GM20431 (cell line): Measurements from ENCODE around the gene NR4A1.

ENCODE experiments used
- in situ Hi-C: fragments of 300-500 bp; cut with MseI, MboI; formaldehyde crosslinking; loops from one replicate; pipeline ENCODE4 v1.15.0; 2020; ENCODE audit warnings: low sequenced_read_pairs; ENCODE audit not compliant: unreplicated experiment

Gene NR4A1

DNA sequence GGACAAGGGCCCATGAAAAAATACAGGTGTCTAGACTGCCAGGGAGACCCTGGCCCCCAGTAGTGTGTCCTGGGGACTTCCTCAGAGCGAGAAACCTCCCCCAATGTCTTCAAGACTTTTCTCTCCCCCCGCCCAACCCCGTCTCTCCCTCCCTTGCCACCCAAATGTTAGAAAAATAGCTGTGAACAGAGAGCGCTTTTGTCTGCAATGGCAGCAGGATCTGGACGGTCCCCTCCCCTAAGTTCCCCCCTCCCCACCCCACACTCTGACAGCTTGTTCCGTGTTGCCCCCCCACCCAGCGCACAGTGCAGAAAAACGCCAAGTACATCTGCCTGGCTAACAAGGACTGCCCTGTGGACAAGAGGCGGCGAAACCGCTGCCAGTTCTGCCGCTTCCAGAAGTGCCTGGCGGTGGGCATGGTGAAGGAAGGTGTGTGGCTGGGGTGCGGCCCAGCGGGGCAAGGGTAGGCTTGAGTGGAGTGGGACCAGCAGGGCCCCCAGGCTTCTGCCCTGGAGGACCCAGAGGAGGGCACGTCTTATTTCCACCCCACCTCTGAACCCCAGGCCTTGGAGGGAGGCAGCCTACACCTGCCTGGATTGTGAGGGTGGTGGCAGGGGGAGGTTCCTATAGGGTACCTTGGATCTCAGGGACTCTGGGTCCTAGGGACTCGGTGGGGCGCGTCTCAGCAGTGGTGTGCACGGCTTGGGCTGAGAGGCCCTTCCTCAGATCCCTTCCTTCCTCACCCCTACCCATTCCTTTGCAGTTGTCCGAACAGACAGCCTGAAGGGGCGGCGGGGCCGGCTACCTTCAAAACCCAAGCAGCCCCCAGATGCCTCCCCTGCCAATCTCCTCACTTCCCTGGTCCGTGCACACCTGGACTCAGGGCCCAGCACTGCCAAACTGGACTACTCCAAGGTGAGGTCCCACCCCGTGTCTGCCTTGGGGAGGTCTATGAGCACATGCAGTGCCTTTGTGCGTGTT lies 4.8 kb downstream of the NR4A1 start:
- in situ Hi-C loops = no loop called here

GRCh38 chr12:52056801-52057637 lies 5.8 kb downstream of the NR4A1 start:
- in situ Hi-C loops = no loop called here

- in situ Hi-C loops = no loop called here
Measured at GRCh38 chr12:52057638-52058576, 6.7 kb downstream of the NR4A1 start.

- in situ Hi-C loops = no loop called here
Measured at GRCh38 chr12:52058631-52059361, 7.6 kb downstream of the NR4A1 start.

GRCh38 chr12:52059582-52060497 lies 8.6 kb downstream of the NR4A1 start:
- in situ Hi-C loops = no loop called here

- in situ Hi-C loops = no loop called here
Measured at GRCh38 chr12:52060498-52061177, 9.4 kb downstream of the NR4A1 start.

DNA sequence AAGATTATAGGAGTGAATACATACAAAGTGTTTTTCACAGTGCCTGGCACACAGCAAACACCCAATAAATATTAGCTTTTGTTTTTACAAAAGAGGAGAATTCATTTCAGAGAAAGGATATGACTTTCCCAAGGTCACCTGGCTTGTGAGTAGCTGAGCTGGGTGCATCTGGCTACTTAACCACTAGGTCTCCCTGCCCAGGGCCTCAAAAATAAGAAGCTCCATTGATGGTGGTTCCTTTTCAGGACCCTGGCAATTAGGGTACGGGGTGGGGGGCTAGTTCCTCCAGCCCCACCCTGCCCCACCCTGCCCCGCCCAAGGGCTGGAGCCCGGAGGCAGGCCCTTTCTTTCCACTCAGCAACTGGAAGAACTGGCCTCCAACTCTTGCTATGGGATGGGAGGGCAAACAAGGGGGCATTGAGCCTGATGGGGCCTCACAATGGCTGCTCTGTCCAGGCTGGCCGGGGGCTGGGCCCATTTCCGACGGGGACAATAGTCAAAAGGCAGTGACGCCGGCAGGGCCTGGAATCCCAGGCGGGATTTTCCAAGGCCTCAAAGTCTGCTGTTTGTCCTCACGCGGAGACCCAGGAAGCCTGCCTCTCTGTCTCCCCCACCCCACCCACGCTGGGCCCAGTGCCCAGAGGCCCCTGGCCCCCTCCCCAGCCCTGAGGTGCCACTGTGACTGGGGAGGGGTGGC lies 10.4 kb downstream of the NR4A1 start:
- in situ Hi-C loops = no loop called here

GRCh38 chr12:52062167-52063081 lies 11.2 kb downstream of the NR4A1 start:
- in situ Hi-C loops = no loop called here

DNA sequence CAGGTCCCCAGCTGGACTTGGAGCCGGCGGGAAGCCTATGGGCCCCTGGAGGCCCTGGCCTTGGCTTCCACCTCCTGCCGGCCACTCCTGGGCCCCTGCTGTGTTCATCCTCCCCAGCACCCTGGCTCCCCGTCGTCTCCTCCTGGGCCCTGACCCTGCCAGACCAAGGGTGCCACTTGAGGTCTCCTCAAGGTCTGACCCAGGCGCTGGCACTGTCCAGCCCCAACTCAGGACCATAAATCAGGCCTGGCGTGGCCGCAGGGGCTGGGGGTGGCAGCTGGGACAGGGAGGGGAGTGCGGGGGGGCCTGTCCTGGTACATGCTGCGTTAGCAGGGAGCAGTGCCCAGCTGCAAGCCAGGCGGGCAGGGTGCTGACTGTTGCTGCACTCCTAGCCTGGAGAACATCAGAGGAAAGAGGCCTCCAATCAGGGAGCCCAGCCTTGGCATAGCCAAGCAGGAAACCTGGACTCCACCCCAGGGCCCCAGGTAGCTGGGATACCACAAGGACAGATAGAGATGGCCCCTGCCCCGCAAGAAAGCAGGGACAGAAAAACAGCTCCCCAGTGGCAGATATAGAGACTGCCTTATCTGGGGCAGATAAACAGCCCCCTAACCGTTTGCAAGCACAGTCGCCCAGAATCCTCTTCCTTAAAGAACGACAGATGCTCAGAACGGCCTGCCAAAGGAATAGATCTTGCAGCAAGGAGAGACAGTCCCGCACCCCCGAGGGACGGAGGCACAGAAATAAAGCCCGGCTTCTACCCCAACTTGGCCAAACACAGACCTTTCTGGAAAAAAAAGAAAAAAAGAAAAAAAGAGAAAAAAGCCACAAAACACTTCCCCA lies 12.1 kb downstream of the NR4A1 start:
- in situ Hi-C loops = no loop called here

- in situ Hi-C loops = no loop called here
Measured at GRCh38 chr12:52063981-52064649, 12.9 kb downstream of the NR4A1 start.

DNA sequence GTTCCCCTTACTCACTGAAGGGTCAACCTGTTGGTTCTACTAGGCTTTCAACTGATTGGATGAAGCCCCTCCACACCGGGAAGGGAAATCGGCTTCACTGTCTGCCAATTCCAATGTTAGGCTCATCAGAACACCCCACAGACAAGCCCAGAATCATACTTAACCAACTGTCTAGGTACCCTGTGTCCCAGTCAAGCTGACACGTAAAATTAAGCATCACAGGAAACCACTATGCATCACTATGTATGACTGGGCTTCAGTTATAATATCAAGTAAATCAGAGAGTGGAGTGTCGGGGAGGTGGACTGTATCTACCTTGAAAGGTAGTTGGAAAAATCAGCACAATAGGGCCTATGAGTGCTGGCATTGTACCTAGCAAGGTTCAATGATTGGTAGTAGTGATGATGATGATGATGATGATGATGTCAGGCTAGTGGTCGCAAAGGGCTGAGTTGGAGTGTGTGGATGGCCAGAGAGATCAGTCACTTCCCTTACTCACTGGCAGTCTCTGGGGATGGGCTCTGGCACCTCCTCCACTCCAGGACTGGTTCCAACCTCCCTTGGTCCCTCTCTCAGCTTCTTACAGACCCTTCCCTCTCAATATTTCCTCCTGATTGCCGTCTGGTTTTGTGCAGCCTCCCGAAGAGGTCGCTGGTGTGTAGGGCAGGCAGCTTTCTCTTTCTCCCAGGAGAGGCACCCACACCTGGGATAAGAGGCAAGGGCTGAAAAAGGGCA lies 15.3 kb downstream of the NR4A1 start:
- in situ Hi-C loops = no loop called here

GRCh38 chr12:52067081-52067374 lies 15.8 kb downstream of the NR4A1 start:
- in situ Hi-C loops = no loop called here

DNA sequence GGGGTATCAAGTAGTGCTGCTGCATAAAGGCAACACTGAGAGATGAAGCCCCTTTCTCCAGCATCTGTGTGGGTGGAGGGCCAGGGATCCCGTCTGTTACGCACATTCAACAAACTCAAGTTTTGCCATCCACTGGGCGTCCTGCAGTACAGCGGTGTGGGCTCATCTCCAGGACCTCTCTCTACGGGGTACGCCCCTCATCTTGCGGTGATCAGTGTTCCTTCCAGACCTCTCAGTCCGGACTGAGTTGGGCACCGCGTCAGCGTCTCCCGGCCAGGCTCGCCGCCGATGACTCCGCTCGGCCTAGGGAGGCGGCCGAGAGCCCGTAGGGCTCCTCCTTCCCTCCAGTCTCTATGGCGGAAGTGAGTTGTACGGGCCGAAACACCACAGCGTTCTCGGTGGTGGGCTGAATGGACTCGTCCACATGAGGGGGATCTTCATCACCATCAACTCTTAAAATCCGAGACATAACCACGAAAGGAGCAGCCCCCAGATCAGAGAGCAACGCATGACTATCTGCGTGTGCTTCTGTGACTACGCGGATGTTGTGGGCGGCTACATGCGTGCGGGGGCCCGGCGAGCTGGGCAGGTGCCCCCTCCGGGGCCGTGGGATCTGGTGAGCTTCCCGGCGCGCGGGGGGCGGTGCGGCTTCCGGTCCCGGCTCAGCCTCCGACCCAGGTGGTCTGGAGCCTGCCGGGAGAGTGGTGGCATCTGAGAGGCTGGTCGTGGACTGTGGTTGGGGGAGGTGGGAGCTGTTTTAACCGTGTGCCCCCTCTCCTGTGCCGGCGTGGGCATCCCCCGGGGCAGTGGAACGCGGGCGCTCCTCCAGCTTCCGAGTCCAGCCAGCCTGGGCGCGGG lies 18.3 kb downstream of the NR4A1 start, which contains the start of gene ATG101:
ATG101 (plus strand) TSS at position 652 of the 858 bp plus-strand sequence. CDS start 3,673 bp downstream, outside the sequence.
- in situ Hi-C loops = no loop called here
